ENCODE data around the gene OR1D2.

OR1D2 gene

DNA sequence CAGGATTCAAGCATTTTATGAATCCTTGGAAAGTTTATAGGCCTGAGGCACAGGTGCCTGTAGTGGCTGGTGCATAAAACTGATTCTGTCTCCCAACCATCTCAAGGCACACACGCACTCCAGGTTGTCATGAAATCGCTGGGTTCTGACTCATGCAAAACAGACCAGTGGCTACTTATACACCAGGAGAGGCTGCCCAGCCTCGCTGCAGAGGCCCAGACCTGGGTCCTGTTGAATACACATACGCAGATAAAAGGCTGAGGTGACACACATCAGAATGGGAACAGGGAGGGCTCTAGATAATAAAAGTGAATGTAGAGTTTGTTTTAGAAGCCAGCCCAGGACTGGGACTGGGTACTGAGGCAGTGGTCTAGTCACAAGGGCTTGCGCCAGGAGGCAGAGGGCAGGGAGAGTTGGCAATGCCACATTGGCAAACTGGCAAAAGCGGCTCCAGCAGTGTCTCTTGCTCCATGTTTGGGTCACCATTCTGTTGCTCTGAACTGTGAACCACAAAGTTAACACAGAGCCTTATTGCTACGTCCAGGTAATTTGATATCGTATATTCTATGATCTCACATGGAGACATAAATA, 54.4 kb downstream of the OR1D2 start:
- Histone ChIP-seq H3K36me3 (ENCODE audit: control insufficient read depth in 1 of 2, insufficient read depth in 2 of 2, low read length in 2 of 2) (no peaks in the 10 kb centered on the region), H3K9me3 (ENCODE audit: insufficient read depth, low read depth, low read length) (no peaks in the 10 kb centered on the region), H3K9ac (ENCODE audit: low read length) (no peak overlapping the region), H3K4ac (ENCODE audit: low read depth, low read length) (no peak overlapping the region), H2AFZ (ENCODE audit: insufficient read depth, low read length, poor library complexity) (no peak overlapping the region), H4K91ac (ENCODE audit: low read depth, low read length) (no peak overlapping the region), H3K27ac (ENCODE audit: low read depth, low read length) (no peak overlapping the region), H2BK5ac (ENCODE audit: low read depth, low read length, poor library complexity) (no peak overlapping the region), H3K14ac (ENCODE audit: low read length) (no peak overlapping the region), H4K8ac (ENCODE audit: low read depth, low read length) (peak overlapping the region; percentile 17), H3K27me3 (ENCODE audit: insufficient read depth, low read length) (no peaks in the 10 kb centered on the region), H3K4me1 (ENCODE audit: control insufficient read depth in 1 of 2, insufficient read depth in 2 of 2, low read length in 2 of 2) (peaks cover 2 to 4% of the 10 kb centered on the region in 2 experiments), H3K79me1 (ENCODE audit: low read length) (no peaks in the 10 kb centered on the region), H3K18ac (ENCODE audit: low read length) (no peak overlapping the region), H2AK5ac (ENCODE audit: low read length) (no peak overlapping the region), H3K79me2 (ENCODE audit: control insufficient read depth, insufficient read depth, low read length, poor library complexity) (no peaks in the 10 kb centered on the region), H3K23ac (ENCODE audit: low read length) (no peak overlapping the region), H3K4me2 (ENCODE audit: low read length) (no peak overlapping the region), H4K12ac (ENCODE audit: low read depth, low read length) (no peak overlapping the region), H2BK120ac (ENCODE audit: insufficient read depth, low read length, poor library complexity) (no peak overlapping the region), H3K4me3 (ENCODE audit: low read depth, low read length) (no peak overlapping the region), H2BK12ac (ENCODE audit: low read length) (no peak overlapping the region)
- peak in 1 of 2 donors; percentile 37 for DNase-seq
- no CpG with 5 or more reads among the region's 8 CpGs for WGBS (ENCODE audit: extremely low coverage, insufficient coverage, insufficient read length)

DNA sequence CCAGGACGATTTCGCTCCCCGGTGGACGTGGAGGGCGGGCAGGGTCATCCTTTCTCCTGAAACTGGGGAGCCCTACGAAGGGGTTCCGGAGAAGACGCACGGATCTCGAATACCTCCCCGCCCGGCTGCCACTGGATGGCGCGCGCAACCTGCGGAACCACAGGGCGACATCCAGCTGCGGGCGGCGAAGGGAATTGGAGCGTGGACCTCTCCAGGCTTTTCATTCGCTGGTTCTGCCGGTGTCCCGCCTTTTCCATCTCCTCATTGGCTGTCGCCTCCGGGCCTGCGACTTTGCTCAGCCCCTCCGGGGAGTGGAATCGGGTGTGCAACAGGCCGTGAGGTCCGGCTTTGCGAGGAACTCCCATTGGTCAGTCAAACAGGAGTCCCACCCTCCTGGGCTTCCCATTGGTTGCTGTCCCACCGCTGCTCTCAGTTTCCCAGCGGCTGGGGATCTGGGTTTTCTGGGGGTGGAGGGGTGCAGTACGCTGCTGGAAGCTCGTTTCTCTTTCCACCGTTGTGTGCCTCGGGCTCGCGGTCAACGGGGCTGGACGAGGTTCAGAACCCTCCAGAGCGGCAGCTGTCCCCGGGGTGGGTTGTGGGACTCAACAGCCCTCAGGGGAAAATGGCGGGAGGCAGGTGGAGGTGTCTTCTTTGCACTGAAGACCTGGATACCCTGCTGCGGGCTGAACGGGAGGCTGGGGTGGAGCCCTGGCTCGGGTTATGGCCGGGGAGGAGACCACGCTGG, 55.3 kb downstream of the OR1D2 start:
- Histone ChIP-seq H3K36me3 (ENCODE audit: control insufficient read depth in 1 of 2, insufficient read depth in 2 of 2, low read length in 2 of 2) (no peaks in the 10 kb centered on the region), H2BK120ac (ENCODE audit: insufficient read depth, low read length, poor library complexity) (no peak overlapping the region), H3K4ac (ENCODE audit: low read depth, low read length) (no peak overlapping the region), H2AFZ (ENCODE audit: insufficient read depth, low read length, poor library complexity) (peak overlapping the region; percentile 88), H3K79me1 (ENCODE audit: low read length) (no peaks in the 10 kb centered on the region), H2BK12ac (ENCODE audit: low read length) (no peak overlapping the region), H3K9ac (ENCODE audit: low read length) (peak overlapping the region; percentile 3), H2AK5ac (ENCODE audit: low read length) (no peak overlapping the region), H3K27me3 (ENCODE audit: insufficient read depth, low read length) (no peaks in the 10 kb centered on the region), H3K27ac (ENCODE audit: low read depth, low read length) (no peak overlapping the region), H3K4me3 (ENCODE audit: low read depth, low read length) (peak overlapping the region; percentile 78), H3K4me1 (ENCODE audit: control insufficient read depth in 1 of 2, insufficient read depth in 2 of 2, low read length in 2 of 2) (peaks cover 2 to 4% of the 10 kb centered on the region in 2 experiments), H3K18ac (ENCODE audit: low read length) (no peak overlapping the region), H3K14ac (ENCODE audit: low read length) (no peak overlapping the region), H3K9me3 (ENCODE audit: insufficient read depth, low read depth, low read length) (peaks cover 6% of the 10 kb centered on the region), H2BK5ac (ENCODE audit: low read depth, low read length, poor library complexity) (no peak overlapping the region), H4K12ac (ENCODE audit: low read depth, low read length) (peak overlapping the region; percentile 65), H3K79me2 (ENCODE audit: control insufficient read depth, insufficient read depth, low read length, poor library complexity) (no peaks in the 10 kb centered on the region), H3K4me2 (ENCODE audit: low read length) (peak overlapping the region; percentile 79), H4K91ac (ENCODE audit: low read depth, low read length) (no peak overlapping the region), H4K8ac (ENCODE audit: low read depth, low read length) (peak overlapping the region; percentile 79), H3K23ac (ENCODE audit: low read length) (no peak overlapping the region)
- WGBS (ENCODE audit: extremely low coverage, insufficient coverage, insufficient read length), result no CpG with 5 or more reads among the region's 50 CpGs
- peak; percentile 98 to 99 for DNase-seq

DNA sequence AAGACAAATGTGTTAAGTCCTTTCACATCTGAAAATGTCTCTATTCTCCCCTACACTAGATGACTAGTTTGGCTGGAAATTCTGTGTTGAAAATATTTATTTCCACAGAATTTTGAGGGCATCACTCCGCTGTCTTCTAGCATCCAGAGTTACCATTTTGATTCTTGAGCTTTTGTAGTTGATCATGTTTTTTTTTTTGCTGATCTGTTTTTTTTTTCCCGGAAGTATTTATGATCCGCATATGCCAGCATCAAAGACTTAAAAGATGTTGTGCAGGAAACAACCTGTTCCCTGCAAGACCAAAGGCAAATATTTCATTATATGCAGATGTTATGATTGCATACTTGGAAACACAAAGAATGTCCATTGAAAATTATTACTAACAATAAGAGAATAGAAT, 57.5 kb downstream of the OR1D2 start:
- Histone ChIP-seq H3K36me3 (ENCODE audit: control insufficient read depth in 1 of 2, insufficient read depth in 2 of 2, low read length in 2 of 2) (no peaks in the 10 kb centered on the region), H3K27me3 (ENCODE audit: insufficient read depth, low read length) (no peaks in the 10 kb centered on the region), H2BK12ac (ENCODE audit: low read length) (no peak overlapping the region), H3K79me2 (ENCODE audit: control insufficient read depth, insufficient read depth, low read length, poor library complexity) (no peaks in the 10 kb centered on the region), H3K4me2 (ENCODE audit: low read length) (no peak overlapping the region), H3K79me1 (ENCODE audit: low read length) (no peaks in the 10 kb centered on the region), H4K12ac (ENCODE audit: low read depth, low read length) (no peak overlapping the region), H3K14ac (ENCODE audit: low read length) (no peak overlapping the region), H3K4me3 (ENCODE audit: low read depth, low read length) (no peak overlapping the region), H4K8ac (ENCODE audit: low read depth, low read length) (no peak overlapping the region), H2AFZ (ENCODE audit: insufficient read depth, low read length, poor library complexity) (no peak overlapping the region), H3K27ac (ENCODE audit: low read depth, low read length) (no peak overlapping the region), H3K9ac (ENCODE audit: low read length) (no peak overlapping the region), H2AK5ac (ENCODE audit: low read length) (no peak overlapping the region), H3K18ac (ENCODE audit: low read length) (no peak overlapping the region), H3K4ac (ENCODE audit: low read depth, low read length) (no peak overlapping the region), H3K4me1 (ENCODE audit: control insufficient read depth in 1 of 2, insufficient read depth in 2 of 2, low read length in 2 of 2) (peaks cover 2 to 4% of the 10 kb centered on the region in 2 experiments), H3K9me3 (ENCODE audit: insufficient read depth, low read depth, low read length) (peaks cover 9% of the 10 kb centered on the region), H2BK5ac (ENCODE audit: low read depth, low read length, poor library complexity) (no peak overlapping the region), H4K91ac (ENCODE audit: low read depth, low read length) (no peak overlapping the region), H3K23ac (ENCODE audit: low read length) (no peak overlapping the region), H2BK120ac (ENCODE audit: insufficient read depth, low read length, poor library complexity) (no peak overlapping the region)
- DNase-seq, result no peak
- no CpG with 5 or more reads among the region's 3 CpGs for WGBS (ENCODE audit: extremely low coverage, insufficient coverage, insufficient read length)

DNA sequence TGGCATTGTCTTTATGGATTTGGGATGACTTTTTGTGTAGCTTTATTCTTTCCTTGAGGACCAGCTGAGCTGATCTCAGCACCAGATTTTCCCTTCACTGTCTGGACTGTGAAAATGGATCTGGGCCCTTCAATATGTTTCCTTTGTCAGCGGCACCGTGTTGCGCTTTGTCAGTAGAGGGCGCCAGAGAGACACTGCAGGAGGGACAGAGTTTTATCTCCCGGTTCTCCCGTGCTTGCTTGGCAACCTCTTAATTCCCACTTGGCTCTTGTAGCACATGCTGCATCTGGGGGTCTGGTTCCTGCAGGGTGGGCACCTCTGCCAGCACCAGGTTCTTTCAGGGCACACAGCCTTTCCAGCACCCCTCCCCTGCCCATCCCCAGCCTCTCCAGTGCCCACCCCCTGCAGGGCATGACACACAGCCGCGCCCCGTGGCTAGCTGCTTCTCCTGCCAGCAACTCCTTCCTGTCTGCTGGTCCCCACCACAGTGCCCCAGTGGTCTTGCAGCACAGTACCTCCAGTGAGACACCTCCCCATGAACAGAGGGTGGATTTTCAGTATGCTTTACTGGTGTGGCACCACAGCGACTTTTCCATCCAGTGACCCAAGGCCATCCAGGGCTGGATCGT, 60.4 kb downstream of the OR1D2 start:
- Histone ChIP-seq H2AFZ (ENCODE audit: insufficient read depth, low read length, poor library complexity) (no peak overlapping the region), H3K27ac (ENCODE audit: low read depth, low read length) (no peak overlapping the region)
- no CpG with 5 or more reads among the region's 11 CpGs for WGBS (ENCODE audit: extremely low coverage, insufficient coverage, insufficient read length)

More for the DNA sequence above, 60.4 kb downstream of the OR1D2 start:
- H2BK120ac ChIP-seq (ENCODE audit: insufficient read depth, low read length, poor library complexity), result no peak overlapping the region
- no peak overlapping the region for H3K4me3 ChIP-seq (ENCODE audit: low read depth, low read length)
- H3K79me2 ChIP-seq (ENCODE audit: control insufficient read depth, insufficient read depth, low read length, poor library complexity), result no peaks in the 10 kb centered on the region
- no peaks in the 10 kb centered on the region for H3K27me3 ChIP-seq (ENCODE audit: insufficient read depth, low read length)
- no peaks in the 10 kb centered on the region for H3K79me1 ChIP-seq (ENCODE audit: low read length)
- no peak overlapping the region for H3K14ac ChIP-seq (ENCODE audit: low read length)
- H3K23ac ChIP-seq (ENCODE audit: low read length), result no peak overlapping the region
- DNase-seq, result peak; percentile 38 to 83
- H3K4me2 ChIP-seq (ENCODE audit: low read length), result no peak overlapping the region
- no peak overlapping the region for H3K9ac ChIP-seq (ENCODE audit: low read length)
- H2BK5ac ChIP-seq (ENCODE audit: low read depth, low read length, poor library complexity), result no peak overlapping the region
- no peak overlapping the region for H3K4ac ChIP-seq (ENCODE audit: low read depth, low read length)
- H4K12ac ChIP-seq (ENCODE audit: low read depth, low read length), result no peak overlapping the region
- no peak overlapping the region for H2AK5ac ChIP-seq (ENCODE audit: low read length)
- H2BK12ac ChIP-seq (ENCODE audit: low read length), result no peak overlapping the region
- H3K9me3 ChIP-seq (ENCODE audit: insufficient read depth, low read depth, low read length), result peaks cover 9% of the 10 kb centered on the region
- H4K8ac ChIP-seq (ENCODE audit: low read depth, low read length), result no peak overlapping the region
- H3K4me1 ChIP-seq (ENCODE audit: control insufficient read depth in 1 of 2, insufficient read depth in 2 of 2, low read length in 2 of 2), result no peaks in the 10 kb centered on the region
- H3K18ac ChIP-seq (ENCODE audit: low read length), result no peak overlapping the region
- no peak overlapping the region for H4K91ac ChIP-seq (ENCODE audit: low read depth, low read length)
- H3K36me3 ChIP-seq (ENCODE audit: control insufficient read depth in 1 of 2, insufficient read depth in 2 of 2, low read length in 2 of 2), result no peaks in the 10 kb centered on the region
